DND-41 (cell line): ENCODE measurements around the gene UNC79.

Experiments
- CTCF ChIP-seq: IDR thresholded peaks from 2 replicates; pipeline ENCODE4 v1.5.1; 2012; ENCODE audit warnings: borderline replicate concordance, low read length, moderate library complexity, mild to moderate bottlenecking; ENCODE audit not compliant: poor library complexity, severe bottlenecking; ENCODE audit errors: extremely low read depth
- EZH2 ChIP-seq: IDR thresholded peaks from 3 replicates; pipeline ENCODE4 v1.6.1; 2012; ENCODE audit warnings: borderline replicate concordance, low read depth, mild to moderate bottlenecking, moderate library complexity, low read length, inconsistent platforms; ENCODE audit not compliant: severe bottlenecking

DNA sequence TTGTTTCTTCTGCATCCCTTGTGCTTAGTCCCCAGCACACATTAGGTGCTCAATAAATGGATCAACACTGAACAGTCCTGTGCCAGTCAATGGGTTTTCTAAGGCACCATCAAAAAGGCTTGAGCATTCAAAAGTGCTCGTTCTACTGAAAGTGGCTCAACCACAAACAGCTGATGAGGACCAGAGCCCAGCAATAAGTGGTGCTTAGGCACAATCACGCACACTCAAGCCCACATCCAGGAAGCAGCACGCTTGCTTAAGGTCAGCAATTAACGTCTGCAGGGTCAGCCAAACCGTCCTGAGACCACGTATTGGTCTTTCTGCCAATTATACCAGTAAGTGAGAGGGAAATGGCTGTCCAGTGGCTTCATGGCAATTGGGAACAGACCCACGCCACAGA is 301.0 kb downstream of the UNC79 start:
- TF ChIP-seq CTCF (no peak), EZH2 (no peak)
